ENCODE data around the gene NOTCH1.
A peak's percentile ranks its signal among the peaks of the same experiment; 100 is the strongest.

The NOTCH1 gene

GRCh38 chr9:136545965-136546696, at the start of gene NOTCH1:
Gene NOTCH1 (minus strand): TSS chr9:136546048. CDS start chr9:136545786, 262 bp downstream.
- TF ChIP-seq CTCF (IDR thresholded peaks at IDR 0.05; ENCODE audit: borderline replicate concordance, extremely low read depth, low read length, poor library complexity, severe bottlenecking): no peak
- H4K20me1 ChIP-seq (ENCODE audit: insufficient read depth, low read length): peaks cover 41% of the 10 kb centered on the region
- DNase-seq (peak; percentile 95), ATAC-seq (ENCODE audit: insufficient read depth, low read depth) (peak; percentile 74)
- H2AFZ ChIP-seq (ENCODE audit: low read depth, low read length): peak within 1 kb of the TSS; percentile 33
- peaks cover 40% of the 10 kb centered on the region for H3K36me3 ChIP-seq (ENCODE audit: insufficient read depth, low read length)
- H3K27ac ChIP-seq (ENCODE audit: low read length): peak within 1 kb of the TSS; percentile 100
- H3K4me2 ChIP-seq (ENCODE audit: insufficient read depth, low read length): peak within 1 kb of the TSS; percentile 96
- peaks cover 90% of the 10 kb centered on the region for H3K79me2 ChIP-seq (ENCODE audit: insufficient read depth, low read length)
- no peaks in the 10 kb centered on the region for H3K27me3 ChIP-seq (ENCODE audit: insufficient read depth, low read length, poor library complexity)
- H3K9me3 ChIP-seq (ENCODE audit: insufficient read depth, low read length, severe bottlenecking): no peaks in the 10 kb centered on the region
- peaks cover 81% of the 10 kb centered on the region for H3K4me1 ChIP-seq (ENCODE audit: insufficient read depth, low read length)
- H3K9ac ChIP-seq (ENCODE audit: low read depth, low read length): peak within 1 kb of the TSS; percentile 99
- peak within 1 kb of the TSS; percentile 88 to 100 for H3K4me3 ChIP-seq (ENCODE audit: low read depth in 1 of 2, low read length in 2 of 2)

- no peak for DNase-seq
Observed at GRCh38 chr9:136594492-136594891, 48.6 kb upstream of the NOTCH1 start.

GRCh38 chr9:136593581-136593980, 47.7 kb upstream of the NOTCH1 start:
- ATAC-seq (ENCODE audit: insufficient read depth, low read depth): no peak
- H3K4me3 ChIP-seq (ENCODE audit: low read depth in 1 of 2, low read length in 2 of 2): no peak overlapping the region
- no peak overlapping the region for H3K4me2 ChIP-seq (ENCODE audit: insufficient read depth, low read length)
- no peaks in the 10 kb centered on the region for H4K20me1 ChIP-seq (ENCODE audit: insufficient read depth, low read length)
- no peak for TF ChIP-seq EZH2 (IDR thresholded peaks at IDR 0.05; ENCODE audit: borderline replicate concordance, low read depth, low read length, severe bottlenecking)
- no peak for TF ChIP-seq CTCF (IDR thresholded peaks at IDR 0.05; ENCODE audit: borderline replicate concordance, extremely low read depth, low read length, poor library complexity, severe bottlenecking)
- H3K79me2 ChIP-seq (ENCODE audit: insufficient read depth, low read length): peaks cover 3% of the 10 kb centered on the region; the same call in 1 of the 2 replicates
- no peaks in the 10 kb centered on the region for H3K27me3 ChIP-seq (ENCODE audit: insufficient read depth, low read length, poor library complexity)
- no peak overlapping the region for H3K9ac ChIP-seq (ENCODE audit: low read depth, low read length)
- no peaks in the 10 kb centered on the region for H3K36me3 ChIP-seq (ENCODE audit: insufficient read depth, low read length)
- no peak for DNase-seq
- H3K9me3 ChIP-seq (ENCODE audit: insufficient read depth, low read length, severe bottlenecking): no peaks in the 10 kb centered on the region
- H3K4me1 ChIP-seq (ENCODE audit: insufficient read depth, low read length): peaks cover 43% of the 10 kb centered on the region
- H2AFZ ChIP-seq (ENCODE audit: low read depth, low read length): no peak overlapping the region
- H3K27ac ChIP-seq (ENCODE audit: low read length): peak overlapping the region; percentile 61; the same call in 1 of the 2 replicates

More at GRCh38 chr9:136594492-136594891, 48.6 kb upstream of the NOTCH1 start:
- no peaks in the 10 kb centered on the region for H3K27me3 ChIP-seq (ENCODE audit: insufficient read depth, low read length, poor library complexity)
- no peak overlapping the region for H3K4me3 ChIP-seq (ENCODE audit: low read depth in 1 of 2, low read length in 2 of 2)
- no peaks in the 10 kb centered on the region for H3K36me3 ChIP-seq (ENCODE audit: insufficient read depth, low read length)
- no peak overlapping the region for H3K4me2 ChIP-seq (ENCODE audit: insufficient read depth, low read length)
- H3K27ac ChIP-seq (ENCODE audit: low read length): peak overlapping the region; percentile 57; the same call in 1 of the 2 replicates
- H2AFZ ChIP-seq (ENCODE audit: low read depth, low read length): no peak overlapping the region
- H4K20me1 ChIP-seq (ENCODE audit: insufficient read depth, low read length): no peaks in the 10 kb centered on the region
- H3K79me2 ChIP-seq (ENCODE audit: insufficient read depth, low read length): peaks cover 3% of the 10 kb centered on the region; the same call in 1 of the 2 replicates
- no peaks in the 10 kb centered on the region for H3K9me3 ChIP-seq (ENCODE audit: insufficient read depth, low read length, severe bottlenecking)
- no peak for ATAC-seq (ENCODE audit: insufficient read depth, low read depth)
- peaks cover 43% of the 10 kb centered on the region for H3K4me1 ChIP-seq (ENCODE audit: insufficient read depth, low read length)
- TF ChIP-seq CTCF (IDR thresholded peaks at IDR 0.05; ENCODE audit: borderline replicate concordance, extremely low read depth, low read length, poor library complexity, severe bottlenecking): no peak
- no peak for TF ChIP-seq EZH2 (IDR thresholded peaks at IDR 0.05; ENCODE audit: borderline replicate concordance, low read depth, low read length, severe bottlenecking)
- no peak overlapping the region for H3K9ac ChIP-seq (ENCODE audit: low read depth, low read length)

Measured in DND-41 (cell line).